Activated CD8-positive, alpha-beta T cell treated with anti-CD3 and anti-CD28 coated beads, Interleukin-2, amount 10 ng/mL, durations not matched to agents 7 days and 5 days (primary cell): ENCODE results near the gene PTMA. TPM values are rescaled to one million over a fixed set of nuclear protein-coding genes. Genes with fewer than 3 reads are reported as not detected.
A peak's percentile ranks its signal among the peaks of the same experiment; 100 is the strongest.

Source experiments
- ATAC-seq: fragments of 150-1000 bp; cut with Tn5 transposase; one replicate; pipeline ENCODE4 v1.10.0; 2021; ENCODE audit warnings: moderate library complexity
- CTCF ChIA-PET: fragments of 350-600 bp; sonication (Branson Sonifier 250); formaldehyde crosslinking; loops from one replicate; lab custom pipeline; 2021; ENCODE audit warnings: antibody characterized with exemption; lab: Charles Lee
- POLR2A ChIA-PET: fragments of 350-600 bp; sonication (Branson Sonifier 250); formaldehyde crosslinking; loops from one replicate; lab custom pipeline; 2021; ENCODE audit warnings: antibody characterized with exemption; lab: Charles Lee
- DNase-seq: peaks from one replicate; pipeline ENCODE4 v3.0.0-alpha.2; 2020
- H3K27ac Mint-ChIP-seq: one replicate; pipeline ENCODE4 v1.8.0; 2021; ENCODE audit warnings: mild to moderate bottlenecking, mixed read lengths
- H3K27me3 Mint-ChIP-seq: one replicate; pipeline ENCODE4 v1.8.0; 2021; ENCODE audit warnings: low read depth, mixed read lengths
- H3K36me3 Mint-ChIP-seq: one replicate; pipeline ENCODE4 v1.8.0; 2021; ENCODE audit warnings: low read depth, mixed read lengths
- H3K4me1 Mint-ChIP-seq: one replicate; pipeline ENCODE4 v1.8.0; 2021; ENCODE audit warnings: low read depth, mixed read lengths
- H3K4me3 Mint-ChIP-seq: one replicate; pipeline ENCODE4 v1.8.0; 2021; ENCODE audit warnings: mild to moderate bottlenecking, mixed read lengths
- H3K9me3 Mint-ChIP-seq: one replicate; pipeline ENCODE4 v1.8.0; 2022; ENCODE audit warnings: mixed read lengths; ENCODE audit not compliant: insufficient read depth
- total RNA-seq, 2 experiments: library from RNA; stranded (reverse); gene quantifications; one replicate each; pipeline ENCODE4 v1.2.3, GENCODE V29; 2021

The PTMA gene
- total RNA-seq, 2 experiments from 2014 or later = 1,769 to 1,842 TPM

- Mint-ChIP-seq H3K4me1 (peaks cover 37% of the 10 kb centered on the region), H3K27ac (no peak overlapping the region), H3K9me3 (peaks cover 7% of the 10 kb centered on the region), H3K27me3 (no peaks in the 10 kb centered on the region), H3K4me3 (no peak overlapping the region), H3K36me3 (peaks cover 6% of the 10 kb centered on the region)
- CTCF ChIA-PET = interaction anchor here (0.8 to 4.1 kb wide), 7 partner anchors 8 to 56 kb away, joined by 3 to 16 read pairs (median 8); no protein-coding TSS in a partner anchor
- POLR2A ChIA-PET = interaction anchor here (0.7 to 1.9 kb wide), 4 partner anchors 8 to 53 kb away, joined by 3 to 7 read pairs (median 4); partner anchors contain the start of gene PTMA
- no peak for DNase-seq
- ATAC-seq = no peak
Measured at GRCh38 chr2:231666171-231667095, 41.9 kb upstream of the PTMA start.

GRCh38 chr2:231667096-231667427 lies 41.3 kb upstream of the PTMA start:
- Mint-ChIP-seq H3K27me3 (no peaks in the 10 kb centered on the region), H3K9me3 (peaks cover 7% of the 10 kb centered on the region), H3K4me3 (no peak overlapping the region), H3K4me1 (peaks cover 39% of the 10 kb centered on the region), H3K36me3 (peaks cover 6% of the 10 kb centered on the region), H3K27ac (no peak overlapping the region)
- ChIA-PET CTCF (interaction anchor here (0.8 to 4.1 kb wide), 6 partner anchors 10 to 57 kb away, joined by 3 to 16 read pairs (median 6); no protein-coding TSS in a partner anchor), POLR2A (interaction anchor here (0.7 to 1.8 kb wide), 2 partner anchors 41 to 54 kb away, joined by 3 to 4 read pairs; partner anchors contain the start of gene PTMA)
- ATAC-seq = no peak
- no peak for DNase-seq

- ATAC-seq (no peak), DNase-seq (no peak)
- no peak overlapping the region for H3K27ac Mint-ChIP-seq
- ChIA-PET CTCF (interaction anchor here (0.8 to 4.1 kb wide), 7 partner anchors 10 to 57 kb away, joined by 3 to 16 read pairs (median 4); no protein-coding TSS in a partner anchor), POLR2A (interaction anchor here (0.7 to 1.8 kb wide), 2 partner anchors 41 to 54 kb away, joined by 3 to 4 read pairs; partner anchors contain the start of gene PTMA)
- no peak overlapping the region for H3K4me3 Mint-ChIP-seq
- peaks cover 6% of the 10 kb centered on the region for H3K36me3 Mint-ChIP-seq
- no peaks in the 10 kb centered on the region for H3K27me3 Mint-ChIP-seq
- H3K4me1 Mint-ChIP-seq = peaks cover 40% of the 10 kb centered on the region
- H3K9me3 Mint-ChIP-seq = peaks cover 7% of the 10 kb centered on the region
Measured at GRCh38 chr2:231667496-231667895, 40.8 kb upstream of the PTMA start.

DNA sequence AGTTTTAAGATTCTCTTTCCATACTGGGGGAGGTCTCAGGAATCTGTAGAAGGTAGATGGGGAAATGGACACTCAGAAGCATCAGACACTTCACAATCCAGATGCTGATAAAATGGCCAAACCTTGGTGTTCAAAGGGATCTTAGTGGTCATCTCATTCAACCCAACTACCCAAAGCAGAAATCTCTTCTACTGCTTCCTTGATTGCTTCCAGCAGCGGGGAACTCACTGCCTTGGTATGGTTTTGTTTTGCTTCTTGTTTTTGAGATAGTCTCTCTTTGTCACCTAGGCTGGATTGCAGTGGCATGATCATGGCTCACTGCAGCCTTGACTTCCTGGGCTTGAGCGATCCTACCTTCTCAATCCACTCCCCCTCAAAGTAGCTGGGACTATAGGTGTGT lies 39.3 kb upstream of the PTMA start:
- Mint-ChIP-seq H3K27me3 (no peaks in the 10 kb centered on the region), H3K4me1 (peaks cover 31% of the 10 kb centered on the region), H3K9me3 (no peaks in the 10 kb centered on the region), H3K36me3 (no peaks in the 10 kb centered on the region), H3K27ac (no peak overlapping the region), H3K4me3 (no peak overlapping the region)
- ChIA-PET CTCF (interaction anchor here (1.6 to 4.1 kb wide), 2 partner anchors 9 to 45 kb away, joined by 9 to 16 read pairs; no protein-coding TSS in a partner anchor), POLR2A (no interaction called here)
- no peak for DNase-seq
- no peak for ATAC-seq

DNA sequence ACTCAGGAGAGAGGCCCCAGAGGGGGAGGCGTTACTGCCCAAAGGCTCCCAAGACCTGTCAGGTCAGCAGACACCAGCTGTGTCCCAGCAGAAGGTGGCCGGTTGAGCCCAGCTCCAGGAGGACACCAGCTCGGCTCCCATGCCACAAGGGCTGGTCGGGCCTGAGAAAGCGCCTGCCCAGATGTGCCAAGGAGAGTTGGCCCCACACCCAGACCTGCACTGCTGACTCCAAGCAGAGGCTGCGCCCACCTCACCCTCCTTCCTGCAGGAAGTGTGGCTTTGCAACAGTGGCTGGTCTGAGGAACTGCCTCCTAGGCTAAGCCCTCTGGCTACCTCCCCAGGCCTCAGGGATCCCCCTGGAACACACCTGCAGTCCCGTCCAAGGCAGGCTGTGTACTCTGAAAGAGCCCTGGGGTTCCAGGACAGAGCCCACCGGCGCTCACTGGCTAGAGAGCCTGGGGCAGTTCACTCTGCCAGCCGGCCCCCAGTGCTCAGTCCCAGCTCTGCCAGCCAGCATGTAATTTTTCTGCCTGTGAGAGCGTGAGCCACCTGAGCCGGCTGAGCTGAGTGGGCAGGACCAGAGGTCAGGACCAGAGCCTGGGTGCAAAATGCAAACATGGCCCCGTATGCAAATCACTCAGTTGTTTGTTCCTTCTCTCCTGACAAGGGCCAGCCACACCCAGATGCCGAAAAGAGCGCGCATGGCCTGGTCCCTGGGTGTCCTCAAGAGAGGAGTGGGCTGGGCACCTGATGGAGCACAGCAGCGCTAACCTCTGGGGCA lies 36.9 kb upstream of the PTMA start:
- POLR2A ChIA-PET = interaction anchor here (1.0 to 7.3 kb wide), 4 partner anchors 9 to 58 kb away, joined by 3 to 80 read pairs (median 38); partner anchors contain the start of gene PTMA
- H3K4me1 Mint-ChIP-seq = peaks cover 35% of the 10 kb centered on the region

GRCh38 chr2:231672617-231673347 lies 35.5 kb upstream of the PTMA start:
- Mint-ChIP-seq H3K27me3 (no peaks in the 10 kb centered on the region), H3K36me3 (no peaks in the 10 kb centered on the region), H3K27ac (no peak overlapping the region), H3K4me1 (peaks cover 35% of the 10 kb centered on the region), H3K4me3 (no peak overlapping the region), H3K9me3 (no peaks in the 10 kb centered on the region)
- ChIA-PET POLR2A (interaction anchor here (1.0 to 7.3 kb wide), 4 partner anchors 10 to 60 kb away, joined by 3 to 80 read pairs (median 38); partner anchors contain the start of gene PTMA), CTCF (interaction anchor here (1.3 to 27.4 kb wide), 10 partner anchors 10 to 71 kb away, joined by 5 to 648 read pairs (median 62); partner anchors contain the start of gene PTMA)
- no peak for ATAC-seq
- DNase-seq = peak; percentile 42

More for the DNA sequence above, 36.9 kb upstream of the PTMA start:
- CTCF ChIA-PET = interaction anchor here (1.3 to 27.4 kb wide), 8 partner anchors 9 to 70 kb away, joined by 7 to 648 read pairs (median 115); partner anchors contain the start of gene PTMA
- ATAC-seq (no peak), DNase-seq (no peak)
- H3K27ac Mint-ChIP-seq = peak overlapping the region; percentile 11
- H3K4me3 Mint-ChIP-seq = no peak overlapping the region
- no peaks in the 10 kb centered on the region for H3K9me3 Mint-ChIP-seq
- H3K27me3 Mint-ChIP-seq = no peaks in the 10 kb centered on the region
- no peaks in the 10 kb centered on the region for H3K36me3 Mint-ChIP-seq

- H3K9me3 Mint-ChIP-seq = no peaks in the 10 kb centered on the region
- H3K27me3 Mint-ChIP-seq = no peaks in the 10 kb centered on the region
- no peak for ATAC-seq
- H3K4me3 Mint-ChIP-seq = no peak overlapping the region
- H3K4me1 Mint-ChIP-seq = peaks cover 36% of the 10 kb centered on the region
- peak overlapping the region; percentile 58 for H3K27ac Mint-ChIP-seq
- DNase-seq = no peak
- CTCF ChIA-PET = interaction anchor here (1.7 to 27.4 kb wide), 11 partner anchors 11 to 64 kb away, joined by 5 to 648 read pairs (median 65); partner anchors contain the start of gene PTMA
- POLR2A ChIA-PET = interaction anchor here (1.7 to 7.3 kb wide), 3 partner anchors 35 to 60 kb away, joined by 9 to 80 read pairs (median 67); partner anchors contain the start of gene PTMA
- no peaks in the 10 kb centered on the region for H3K36me3 Mint-ChIP-seq
Measured at GRCh38 chr2:231673348-231673770, 35.0 kb upstream of the PTMA start.

- Mint-ChIP-seq H3K27me3 (peaks cover 2% of the 10 kb centered on the region), H3K4me1 (peaks cover 36% of the 10 kb centered on the region), H3K36me3 (no peaks in the 10 kb centered on the region), H3K4me3 (no peak overlapping the region), H3K27ac (peak overlapping the region; percentile 57), H3K9me3 (no peaks in the 10 kb centered on the region)
- ATAC-seq (peak; percentile 73), DNase-seq (peak; percentile 74)
- POLR2A ChIA-PET = interaction anchor here (0.9 to 7.3 kb wide), 9 partner anchors 9 to 67 kb away, joined by 3 to 80 read pairs (median 5); partner anchors contain the start of gene PTMA
- CTCF ChIA-PET = interaction anchor here (0.7 to 27.4 kb wide), 27 partner anchors 9 to 192 kb away, joined by 3 to 648 read pairs (median 8); partner anchors contain the start of genes COPS7B and PTMA
Measured at GRCh38 chr2:231674587-231675338, 33.6 kb upstream of the PTMA start.

DNA sequence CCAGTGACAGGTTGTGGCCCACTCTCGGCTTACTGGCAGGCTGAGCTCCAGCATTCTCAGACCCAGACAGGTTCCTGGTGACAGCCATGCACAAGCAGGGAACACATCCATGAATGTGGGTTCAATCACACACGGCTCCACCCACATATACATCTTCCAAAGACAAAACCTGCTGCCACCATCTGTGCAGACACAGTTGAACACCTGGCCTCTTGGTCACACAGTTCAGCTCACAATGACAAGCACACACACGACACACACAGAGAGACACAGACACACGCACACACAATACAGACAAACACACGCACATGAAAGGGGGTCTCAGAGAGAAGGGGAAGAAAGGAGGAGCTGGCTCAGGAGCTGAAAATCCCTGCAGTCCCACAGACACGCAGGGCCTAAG lies 32.1 kb upstream of the PTMA start:
- no peak for DNase-seq

More for the DNA sequence above, 32.1 kb upstream of the PTMA start:
- Mint-ChIP-seq H3K4me3 (no peak overlapping the region), H3K36me3 (no peaks in the 10 kb centered on the region), H3K27ac (no peak overlapping the region), H3K27me3 (peaks cover 4% of the 10 kb centered on the region), H3K9me3 (no peaks in the 10 kb centered on the region), H3K4me1 (peaks cover 30% of the 10 kb centered on the region)
- ATAC-seq = no peak
- ChIA-PET CTCF (interaction anchor here (0.8 to 27.4 kb wide), 11 partner anchors 13 to 143 kb away, joined by 3 to 648 read pairs (median 65); partner anchors contain the start of gene PTMA), POLR2A (interaction anchor here (0.6 to 7.3 kb wide), 6 partner anchors 9 to 63 kb away, joined by 3 to 80 read pairs (median 10); partner anchors contain the start of gene PTMA)
